ENCODE measurements around the gene KRT72.

DNA sequence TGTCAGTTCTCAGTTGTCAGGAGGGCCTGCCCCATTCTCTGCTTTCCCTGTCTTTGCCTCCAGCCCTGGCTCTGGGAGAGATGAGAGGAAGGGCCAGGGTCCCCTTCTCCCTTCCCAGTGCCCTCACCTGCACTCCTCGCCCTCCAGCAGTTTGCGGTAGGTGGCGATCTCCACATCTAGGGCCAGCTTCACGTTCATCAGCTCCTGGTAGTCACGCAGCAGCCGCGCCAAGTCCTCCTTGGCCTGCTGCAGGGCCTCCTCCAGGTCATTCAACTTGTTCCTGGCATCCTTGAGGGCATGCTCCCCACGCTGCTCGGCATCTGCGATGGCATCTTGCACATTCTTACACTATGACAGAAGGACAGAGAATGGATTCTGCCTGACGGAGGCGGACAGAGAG, 45.4 kb upstream of the KRT72 start:
- no peak for TF ChIP-seq EZH2 (IDR thresholded peaks at IDR 0.05; ENCODE audit: insufficient read depth, poor library complexity, severe bottlenecking)
- no peak for TF ChIP-seq EZH2phosphoT487 (IDR thresholded peaks at IDR 0.05; ENCODE audit: insufficient read depth, low read depth)
